ENCODE results near the gene FOXL3.

FOXL3 gene

GRCh38 chr7:338295-339061 lies 48.5 kb downstream of the FOXL3 start:
- DNase-seq (ENCODE audit: low spot score), result no peak

- DNase-seq (ENCODE audit: low spot score), result no peak
Measured at GRCh38 chr7:339062-339342, 49.0 kb downstream of the FOXL3 start.

GRCh38 chr7:339696-340095 lies 49.7 kb downstream of the FOXL3 start:
- no peak for DNase-seq (ENCODE audit: low spot score)

GRCh38 chr7:340200-340937 lies 50.4 kb downstream of the FOXL3 start:
- no peak for DNase-seq (ENCODE audit: low spot score)
